Measurements from ENCODE around the gene GPR176. TPM values are rescaled to one million over a fixed set of nuclear protein-coding genes. Genes with fewer than 3 reads are reported as not detected.

GPR176 gene, protein sequence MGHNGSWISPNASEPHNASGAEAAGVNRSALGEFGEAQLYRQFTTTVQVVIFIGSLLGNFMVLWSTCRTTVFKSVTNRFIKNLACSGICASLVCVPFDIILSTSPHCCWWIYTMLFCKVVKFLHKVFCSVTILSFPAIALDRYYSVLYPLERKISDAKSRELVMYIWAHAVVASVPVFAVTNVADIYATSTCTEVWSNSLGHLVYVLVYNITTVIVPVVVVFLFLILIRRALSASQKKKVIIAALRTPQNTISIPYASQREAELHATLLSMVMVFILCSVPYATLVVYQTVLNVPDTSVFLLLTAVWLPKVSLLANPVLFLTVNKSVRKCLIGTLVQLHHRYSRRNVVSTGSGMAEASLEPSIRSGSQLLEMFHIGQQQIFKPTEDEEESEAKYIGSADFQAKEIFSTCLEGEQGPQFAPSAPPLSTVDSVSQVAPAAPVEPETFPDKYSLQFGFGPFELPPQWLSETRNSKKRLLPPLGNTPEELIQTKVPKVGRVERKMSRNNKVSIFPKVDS
- total RNA-seq = 16.1 and 44.1 TPM in 2 replicates

DNA sequence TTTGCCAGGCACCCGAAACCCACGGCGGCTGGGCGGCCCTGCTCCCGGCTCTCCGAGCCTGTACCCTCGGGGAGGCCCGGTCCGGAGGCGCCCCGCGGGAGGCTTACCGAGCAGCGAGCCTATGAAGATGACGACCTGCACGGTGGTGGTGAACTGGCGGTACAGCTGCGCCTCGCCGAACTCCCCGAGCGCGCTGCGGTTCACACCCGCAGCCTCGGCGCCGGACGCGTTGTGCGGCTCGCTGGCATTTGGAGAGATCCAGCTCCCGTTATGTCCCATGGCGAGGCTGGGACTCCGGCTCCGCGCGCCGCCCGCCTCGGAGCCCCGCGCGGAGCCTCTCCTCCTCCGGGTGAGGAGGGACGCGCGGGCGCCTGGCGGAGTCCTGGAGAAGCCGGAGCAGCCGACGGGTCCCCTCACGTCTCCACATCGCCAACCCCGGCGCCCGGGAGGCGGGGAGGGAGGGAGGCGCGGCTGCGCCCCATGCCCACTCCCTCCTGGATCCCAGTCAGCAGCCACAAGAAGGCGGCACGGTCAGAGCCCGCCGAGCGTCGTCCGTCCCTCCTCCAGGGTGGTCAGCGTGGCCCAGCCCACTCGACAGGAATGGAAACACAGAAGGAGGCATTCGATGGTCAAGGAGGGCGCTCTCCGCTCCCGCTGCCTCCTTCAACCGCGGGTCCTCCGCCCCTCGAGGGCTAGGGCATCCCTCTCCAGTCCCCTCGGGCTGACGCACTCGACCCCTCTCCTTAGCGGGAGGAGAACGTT is at the start of gene GPR176:
Gene GPR176, minus strand, starts transcription at position 519 of the 762 bp plus-strand sequence. Its CDS starts 240 bp downstream, at position 279.

DNA sequence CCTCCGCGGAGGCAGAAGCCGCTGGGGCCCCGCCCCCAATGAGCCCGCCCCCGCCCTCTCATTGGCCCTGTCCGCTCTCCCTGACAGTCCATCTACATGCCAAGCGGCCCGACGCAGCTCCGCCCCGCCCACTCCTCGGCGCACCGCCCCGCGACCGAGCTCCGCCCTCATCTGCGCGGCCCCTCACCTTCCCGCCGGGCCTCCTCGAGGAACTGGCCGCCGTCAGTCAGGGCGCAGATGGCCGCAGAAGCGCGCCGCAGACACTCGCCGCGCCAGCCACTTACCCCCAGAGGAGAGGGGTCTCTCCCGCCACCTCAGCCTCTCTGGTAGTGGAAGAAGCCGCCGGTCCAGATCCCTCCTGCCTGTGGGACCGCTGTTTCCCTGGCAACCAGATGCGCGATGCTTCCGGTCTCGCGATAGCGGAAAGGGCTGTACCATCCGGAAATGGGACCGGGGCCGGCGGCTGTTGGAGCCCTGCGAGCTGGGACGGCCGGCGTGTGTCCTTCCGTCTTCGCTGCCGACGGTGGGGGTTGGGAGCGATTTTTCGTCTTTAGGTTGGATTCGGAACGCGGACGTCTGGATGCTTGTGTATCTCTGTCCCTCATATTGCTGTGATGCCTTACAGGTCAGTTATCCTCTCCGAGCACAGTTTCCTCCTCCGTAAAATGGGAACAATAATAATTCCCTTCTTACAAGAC is 137.5 kb downstream of the GPR176 start, which contains the start of gene FSIP1:
Gene FSIP1, minus strand, starts transcription at position 401 of the 698 bp plus-strand sequence. CDS start 6,317 bp downstream, outside the sequence.

Small RNA genes lying within 50 kb of the gene (small RNA-seq; reads per million reads assigned to genes)
- not detected for gene RF00019

Other genes with a start within 250 kb of the GPR176 start
- gene FSIP1, start 137.4 kb downstream of the GPR176 start, total RNA-seq = 0.39 and 0.43 TPM in 2 replicates
- 55.7 and 91.1 TPM in 2 replicates for gene EIF2AK4, start 13.8 kb upstream of the GPR176 start, total RNA-seq
- 128 and 137 TPM in 2 replicates for gene SRP14, start 118.9 kb upstream of the GPR176 start, total RNA-seq
- gene BMF, start 188.6 kb upstream of the GPR176 start, total RNA-seq = 2.9 and 23.2 TPM in 2 replicates
- gene BUB1B, start 240.8 kb upstream of the GPR176 start, total RNA-seq = 3.9 and 8.4 TPM in 2 replicates

Data from placental epithelial cell (primary cell).